PFSK-1 (cell line): Measurements from ENCODE around the gene EFCAB8.

Experiments
- POLR2AphosphoS5 ChIP-seq: IDR thresholded peaks from 2 replicates; pipeline ENCODE4 v1.6.1; 2012; ENCODE audit warnings: low read depth, mild to moderate bottlenecking, control low read depth, low read length, moderate library complexity
- SIN3A ChIP-seq: IDR thresholded peaks from 2 replicates; pipeline ENCODE4 v1.6.1; 2012; ENCODE audit warnings: mild to moderate bottlenecking, low read length, moderate library complexity, borderline replicate concordance; ENCODE audit not compliant: insufficient read depth
- TAF1 ChIP-seq: IDR thresholded peaks from 2 replicates; pipeline ENCODE4 v1.6.1; 2012; ENCODE audit warnings: low read length, control low read depth, borderline replicate concordance; ENCODE audit not compliant: insufficient read depth

- TF ChIP-seq TAF1 = no peak
- no peak for TF ChIP-seq POLR2AphosphoS5
- no peak for TF ChIP-seq SIN3A
These were observed 113.7 kb downstream of the EFCAB8 start for GRCh38 chr20:32972181-32973076.
